SK-N-SH treated with all-trans-retinoic acid at 6 μM for 48 hours (cell line): ENCODE data around the gene CYB5A.

Source experiments
- ATAC-seq: fragments of 200-7000 bp; cut with Tn5 transposase; 3 replicates; pipeline ENCODE4 v1.9.1; 2020; ENCODE audit warnings: mild to moderate bottlenecking, moderate library complexity
- ARNTL ChIP-seq: fragments of 450-650 bp; formaldehyde crosslinking; IDR thresholded peaks from 2 replicates; pipeline ENCODE4 v1.5.0; 2020; ENCODE audit warnings: low read depth, mild to moderate bottlenecking, moderate library complexity, borderline replicate concordance
- BACH2 ChIP-seq: fragments of 250-450 bp; sonication (Bioruptor Pico); IDR thresholded peaks from 2 replicates; pipeline ENCODE4 v1.9.0; 2021; ENCODE audit warnings: mild to moderate bottlenecking, borderline replicate concordance
- CREB5 ChIP-seq: fragments of 250-450 bp; sonication (Bioruptor Pico); IDR thresholded peaks from 2 replicates; pipeline ENCODE4 v1.5.1; 2020; ENCODE audit warnings: low read depth, mild to moderate bottlenecking, moderate library complexity
- CSDC2 ChIP-seq: fragments of 250-450 bp; sonication (Bioruptor Pico); IDR thresholded peaks from 2 replicates; pipeline ENCODE4 v1.5.0; 2020; ENCODE audit warnings: mild to moderate bottlenecking, moderate library complexity
- ESRRG ChIP-seq: fragments of 250-450 bp; sonication (Bioruptor Pico); IDR thresholded peaks from 2 replicates; pipeline ENCODE4 v1.6.1; 2021; ENCODE audit warnings: mild to moderate bottlenecking
- GLIS3 ChIP-seq: fragments of 250-450 bp; sonication (Bioruptor Pico); IDR thresholded peaks from 2 replicates; pipeline ENCODE4 v1.5.0; 2020; ENCODE audit warnings: mild to moderate bottlenecking, moderate library complexity
- ISL1 ChIP-seq: fragments of 250-450 bp; sonication (Bioruptor Pico); IDR thresholded peaks from 2 replicates; pipeline ENCODE4 v2.1.2; 2022; ENCODE audit warnings: mild to moderate bottlenecking, moderate library complexity
- OSR1 ChIP-seq: fragments of 250-450 bp; sonication (Bioruptor Pico); IDR thresholded peaks from 2 replicates; pipeline ENCODE4 v1.8.0; 2022; ENCODE audit warnings: moderate library complexity, mild to moderate bottlenecking, inconsistent platforms
- PPARA ChIP-seq: fragments of 250-450 bp; sonication (Bioruptor Pico); IDR thresholded peaks from 2 replicates; pipeline ENCODE4 v1.5.0; 2020; ENCODE audit warnings: mild to moderate bottlenecking, borderline replicate concordance
- RARB ChIP-seq: fragments of 250-450 bp; sonication (Bioruptor Pico); IDR thresholded peaks from 2 replicates; pipeline ENCODE4 v1.8.0; 2021; ENCODE audit warnings: mild to moderate bottlenecking, moderate library complexity
- SNAI2 ChIP-seq: fragments of 250-450 bp; sonication (Bioruptor Pico); IDR thresholded peaks from 2 replicates; pipeline ENCODE4 v1.5.0; 2020; ENCODE audit warnings: mild to moderate bottlenecking, moderate library complexity
- TCF4 ChIP-seq: fragments of 250-450 bp; sonication (Bioruptor Pico); IDR thresholded peaks from 2 replicates; pipeline ENCODE4 v1.8.0; 2021; ENCODE audit warnings: mild to moderate bottlenecking, moderate library complexity, borderline replicate concordance
- TOX ChIP-seq: fragments of 250-450 bp; sonication (Bioruptor Pico); IDR thresholded peaks from 2 replicates; pipeline ENCODE4 v1.8.0; 2021; ENCODE audit warnings: mild to moderate bottlenecking, moderate library complexity, borderline replicate concordance
- ZC3H10 ChIP-seq: fragments of 250-450 bp; sonication (Bioruptor Pico); IDR thresholded peaks from 2 replicates; pipeline ENCODE4 v1.5.1; 2021; ENCODE audit warnings: mild to moderate bottlenecking, moderate library complexity
- ZFP3 ChIP-seq: fragments of 250-450 bp; sonication (Bioruptor Pico); IDR thresholded peaks from 2 replicates; pipeline ENCODE4 v1.5.0; 2020; ENCODE audit warnings: mild to moderate bottlenecking, moderate library complexity
- ZFP30 ChIP-seq: fragments of 450-650 bp; formaldehyde crosslinking; IDR thresholded peaks from 2 replicates; pipeline ENCODE4 v1.5.0; 2022; ENCODE audit warnings: mild to moderate bottlenecking, moderate library complexity
- ZNF8 ChIP-seq: fragments of 450-650 bp; formaldehyde crosslinking; IDR thresholded peaks from 2 replicates; pipeline ENCODE4 v1.5.0; 2020; ENCODE audit warnings: mild to moderate bottlenecking, moderate library complexity
- TF ChIP-seq, protein P1 (sequence below): fragments of 250-450 bp; sonication (Bioruptor Pico); IDR thresholded peaks from 2 replicates; pipeline ENCODE4 v1.5.1; 2021; ENCODE audit warnings: mild to moderate bottlenecking, moderate library complexity
- TF ChIP-seq, protein P2 (sequence below): fragments of 250-450 bp; sonication (Bioruptor Pico); IDR thresholded peaks from 2 replicates; pipeline ENCODE4 v1.5.0; 2020; ENCODE audit warnings: mild to moderate bottlenecking, moderate library complexity
- TF ChIP-seq, protein P3 (sequence below): fragments of 250-450 bp; sonication (Bioruptor Pico); IDR thresholded peaks from 2 replicates; pipeline ENCODE4 v1.8.0; 2021; ENCODE audit warnings: low read depth, mild to moderate bottlenecking, moderate library complexity, borderline replicate concordance
- TF ChIP-seq, protein P4 (sequence below): fragments of 250-450 bp; sonication (Bioruptor Pico); IDR thresholded peaks from 2 replicates; pipeline ENCODE4 v1.8.0; 2020; ENCODE audit warnings: mild to moderate bottlenecking, moderate library complexity, borderline replicate concordance

Gene CYB5A

GRCh38 chr18:74281011-74281979, 10.5 kb downstream of the CYB5A start:
- ATAC-seq = no peak
- no peak for TF ChIP-seq RARB (CRISPR knock-in tag)
- TF ChIP-seq, protein P1, sequence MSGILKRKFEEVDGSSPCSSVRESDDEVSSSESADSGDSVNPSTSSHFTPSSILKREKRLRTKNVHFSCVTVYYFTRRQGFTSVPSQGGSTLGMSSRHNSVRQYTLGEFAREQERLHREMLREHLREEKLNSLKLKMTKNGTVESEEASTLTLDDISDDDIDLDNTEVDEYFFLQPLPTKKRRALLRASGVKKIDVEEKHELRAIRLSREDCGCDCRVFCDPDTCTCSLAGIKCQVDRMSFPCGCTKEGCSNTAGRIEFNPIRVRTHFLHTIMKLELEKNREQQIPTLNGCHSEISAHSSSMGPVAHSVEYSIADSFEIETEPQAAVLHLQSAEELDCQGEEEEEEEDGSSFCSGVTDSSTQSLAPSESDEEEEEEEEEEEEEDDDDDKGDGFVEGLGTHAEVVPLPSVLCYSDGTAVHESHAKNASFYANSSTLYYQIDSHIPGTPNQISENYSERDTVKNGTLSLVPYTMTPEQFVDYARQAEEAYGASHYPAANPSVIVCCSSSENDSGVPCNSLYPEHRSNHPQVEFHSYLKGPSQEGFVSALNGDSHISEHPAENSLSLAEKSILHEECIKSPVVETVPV (CRISPR knock-in tag) = no peak
- TF ChIP-seq, protein P2, sequence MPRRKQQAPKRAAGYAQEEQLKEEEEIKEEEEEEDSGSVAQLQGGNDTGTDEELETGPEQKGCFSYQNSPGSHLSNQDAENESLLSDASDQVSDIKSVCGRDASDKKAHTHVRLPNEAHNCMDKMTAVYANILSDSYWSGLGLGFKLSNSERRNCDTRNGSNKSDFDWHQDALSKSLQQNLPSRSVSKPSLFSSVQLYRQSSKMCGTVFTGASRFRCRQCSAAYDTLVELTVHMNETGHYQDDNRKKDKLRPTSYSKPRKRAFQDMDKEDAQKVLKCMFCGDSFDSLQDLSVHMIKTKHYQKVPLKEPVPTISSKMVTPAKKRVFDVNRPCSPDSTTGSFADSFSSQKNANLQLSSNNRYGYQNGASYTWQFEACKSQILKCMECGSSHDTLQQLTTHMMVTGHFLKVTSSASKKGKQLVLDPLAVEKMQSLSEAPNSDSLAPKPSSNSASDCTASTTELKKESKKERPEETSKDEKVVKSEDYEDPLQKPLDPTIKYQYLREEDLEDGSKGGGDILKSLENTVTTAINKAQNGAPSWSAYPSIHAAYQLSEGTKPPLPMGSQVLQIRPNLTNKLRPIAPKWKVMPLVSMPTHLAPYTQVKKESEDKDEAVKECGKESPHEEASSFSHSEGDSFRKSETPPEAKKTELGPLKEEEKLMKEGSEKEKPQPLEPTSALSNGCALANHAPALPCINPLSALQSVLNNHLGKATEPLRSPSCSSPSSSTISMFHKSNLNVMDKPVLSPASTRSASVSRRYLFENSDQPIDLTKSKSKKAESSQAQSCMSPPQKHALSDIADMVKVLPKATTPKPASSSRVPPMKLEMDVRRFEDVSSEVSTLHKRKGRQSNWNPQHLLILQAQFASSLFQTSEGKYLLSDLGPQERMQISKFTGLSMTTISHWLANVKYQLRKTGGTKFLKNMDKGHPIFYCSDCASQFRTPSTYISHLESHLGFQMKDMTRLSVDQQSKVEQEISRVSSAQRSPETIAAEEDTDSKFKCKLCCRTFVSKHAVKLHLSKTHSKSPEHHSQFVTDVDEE (CRISPR knock-in tag) = no peak
- TF ChIP-seq ZNF8 (CRISPR knock-in tag) = no peak
- no peak for TF ChIP-seq ZFP30
- TF ChIP-seq GLIS3 (CRISPR knock-in tag) = no peak
- no peak for TF ChIP-seq TOX
- TF ChIP-seq OSR1 (CRISPR knock-in tag) = no peak
- no peak for TF ChIP-seq ZFP3 (CRISPR knock-in tag)
- TF ChIP-seq, protein P3, sequence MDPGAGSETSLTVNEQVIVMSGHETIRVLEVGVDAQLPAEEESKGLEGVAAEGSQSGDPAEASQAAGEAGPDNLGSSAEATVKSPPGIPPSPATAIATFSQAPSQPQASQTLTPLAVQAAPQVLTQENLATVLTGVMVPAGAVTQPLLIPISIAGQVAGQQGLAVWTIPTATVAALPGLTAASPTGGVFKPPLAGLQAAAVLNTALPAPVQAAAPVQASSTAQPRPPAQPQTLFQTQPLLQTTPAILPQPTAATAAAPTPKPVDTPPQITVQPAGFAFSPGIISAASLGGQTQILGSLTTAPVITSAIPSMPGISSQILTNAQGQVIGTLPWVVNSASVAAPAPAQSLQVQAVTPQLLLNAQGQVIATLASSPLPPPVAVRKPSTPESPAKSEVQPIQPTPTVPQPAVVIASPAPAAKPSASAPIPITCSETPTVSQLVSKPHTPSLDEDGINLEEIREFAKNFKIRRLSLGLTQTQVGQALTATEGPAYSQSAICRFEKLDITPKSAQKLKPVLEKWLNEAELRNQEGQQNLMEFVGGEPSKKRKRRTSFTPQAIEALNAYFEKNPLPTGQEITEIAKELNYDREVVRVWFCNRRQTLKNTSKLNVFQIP (CRISPR knock-in tag) = no peak
- TF ChIP-seq, protein P4, sequence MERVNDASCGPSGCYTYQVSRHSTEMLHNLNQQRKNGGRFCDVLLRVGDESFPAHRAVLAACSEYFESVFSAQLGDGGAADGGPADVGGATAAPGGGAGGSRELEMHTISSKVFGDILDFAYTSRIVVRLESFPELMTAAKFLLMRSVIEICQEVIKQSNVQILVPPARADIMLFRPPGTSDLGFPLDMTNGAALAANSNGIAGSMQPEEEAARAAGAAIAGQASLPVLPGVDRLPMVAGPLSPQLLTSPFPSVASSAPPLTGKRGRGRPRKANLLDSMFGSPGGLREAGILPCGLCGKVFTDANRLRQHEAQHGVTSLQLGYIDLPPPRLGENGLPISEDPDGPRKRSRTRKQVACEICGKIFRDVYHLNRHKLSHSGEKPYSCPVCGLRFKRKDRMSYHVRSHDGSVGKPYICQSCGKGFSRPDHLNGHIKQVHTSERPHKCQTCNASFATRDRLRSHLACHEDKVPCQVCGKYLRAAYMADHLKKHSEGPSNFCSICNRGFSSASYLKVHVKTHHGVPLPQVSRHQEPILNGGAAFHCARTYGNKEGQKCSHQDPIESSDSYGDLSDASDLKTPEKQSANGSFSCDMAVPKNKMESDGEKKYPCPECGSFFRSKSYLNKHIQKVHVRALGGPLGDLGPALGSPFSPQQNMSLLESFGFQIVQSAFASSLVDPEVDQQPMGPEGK (CRISPR knock-in tag) = no peak
- TF ChIP-seq ZC3H10 (CRISPR knock-in tag) = no peak
- TF ChIP-seq TCF4 (CRISPR knock-in tag) = no peak
- TF ChIP-seq CREB5 (CRISPR knock-in tag) = no peak
- TF ChIP-seq SNAI2 = no peak
- no peak for TF ChIP-seq ISL1 (CRISPR knock-in tag)
- no peak for TF ChIP-seq BACH2 (CRISPR knock-in tag)
- TF ChIP-seq CSDC2 (CRISPR knock-in tag) = no peak
- TF ChIP-seq ESRRG (CRISPR knock-in tag) = no peak
- TF ChIP-seq ARNTL (CRISPR knock-in tag) = no peak

DNA sequence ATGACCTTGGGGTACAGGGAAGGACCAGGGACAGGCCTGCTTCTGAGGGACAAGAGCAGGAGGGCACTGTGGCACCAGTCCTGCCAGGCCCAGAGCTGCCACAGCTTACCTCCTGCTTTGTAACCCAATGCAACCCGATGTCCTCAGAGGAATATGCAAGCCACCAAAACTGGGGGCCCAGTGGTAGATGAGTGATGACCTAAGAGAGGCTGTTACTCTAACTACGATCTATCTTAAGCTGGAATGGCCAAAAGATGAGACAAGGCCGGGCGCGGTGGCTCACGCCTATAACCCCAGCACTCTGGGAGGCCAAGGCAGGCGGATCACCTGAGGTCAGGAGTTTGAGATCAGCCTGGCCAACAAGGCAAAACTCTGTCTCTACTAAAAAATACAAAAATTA, 12.8 kb downstream of the CYB5A start:
- no peak for ATAC-seq
- TF ChIP-seq ISL1 (CRISPR knock-in tag) = no peak
- no peak for TF ChIP-seq ZC3H10 (CRISPR knock-in tag)
- TF ChIP-seq ARNTL (CRISPR knock-in tag) = no peak
- no peak for TF ChIP-seq CSDC2 (CRISPR knock-in tag)
- TF ChIP-seq ZNF8 (CRISPR knock-in tag) = no peak
- TF ChIP-seq PPARA (CRISPR knock-in tag) = no peak
- no peak for TF ChIP-seq ESRRG (CRISPR knock-in tag)
- TF ChIP-seq ZFP30 = no peak
- TF ChIP-seq, protein P1 (CRISPR knock-in tag) = no peak
- TF ChIP-seq OSR1 (CRISPR knock-in tag) = no peak
- no peak for TF ChIP-seq TOX
- no peak for TF ChIP-seq CREB5 (CRISPR knock-in tag)
- TF ChIP-seq ZFP3 (CRISPR knock-in tag) = no peak
- TF ChIP-seq RARB (CRISPR knock-in tag) = no peak
